ENCODE results near the gene SLC1A2.

Gene SLC1A2

DNA sequence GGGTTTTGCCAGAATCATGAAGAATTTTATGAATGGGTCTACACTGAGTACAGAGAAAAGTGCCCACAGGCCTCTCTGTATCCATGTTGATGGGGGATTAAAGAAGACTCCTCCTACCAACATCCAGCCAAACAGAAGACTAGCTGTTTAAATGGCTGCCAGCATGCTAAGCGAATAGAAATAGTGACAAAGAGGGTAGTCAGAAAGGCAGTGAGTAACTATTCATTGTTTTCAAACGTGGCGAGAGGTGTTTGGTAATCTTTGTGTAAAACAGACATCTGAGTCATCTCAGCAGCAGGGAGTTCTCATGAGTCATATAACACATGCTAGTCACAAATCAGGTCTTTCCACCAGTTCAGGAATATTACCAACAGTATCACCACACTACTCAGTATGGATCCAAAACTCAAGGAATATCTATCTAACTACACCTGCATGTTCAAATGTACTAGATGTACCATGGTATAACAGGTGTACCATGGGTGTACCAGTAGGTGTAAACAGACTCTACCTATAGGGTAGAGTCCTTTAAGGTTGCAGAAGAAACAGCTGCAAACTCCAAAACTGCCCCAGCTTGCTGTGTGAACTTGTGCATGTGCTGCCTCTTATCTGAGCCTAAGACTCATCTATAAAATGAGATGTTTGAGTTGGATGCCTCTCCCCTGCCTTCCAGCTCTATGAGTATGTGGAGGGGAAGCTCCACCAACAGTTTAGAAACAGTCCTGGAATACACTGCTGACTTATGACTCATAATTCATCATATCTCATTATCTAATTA is 82.0 kb downstream of the SLC1A2 start:
- TF ChIP-seq, protein P1, sequence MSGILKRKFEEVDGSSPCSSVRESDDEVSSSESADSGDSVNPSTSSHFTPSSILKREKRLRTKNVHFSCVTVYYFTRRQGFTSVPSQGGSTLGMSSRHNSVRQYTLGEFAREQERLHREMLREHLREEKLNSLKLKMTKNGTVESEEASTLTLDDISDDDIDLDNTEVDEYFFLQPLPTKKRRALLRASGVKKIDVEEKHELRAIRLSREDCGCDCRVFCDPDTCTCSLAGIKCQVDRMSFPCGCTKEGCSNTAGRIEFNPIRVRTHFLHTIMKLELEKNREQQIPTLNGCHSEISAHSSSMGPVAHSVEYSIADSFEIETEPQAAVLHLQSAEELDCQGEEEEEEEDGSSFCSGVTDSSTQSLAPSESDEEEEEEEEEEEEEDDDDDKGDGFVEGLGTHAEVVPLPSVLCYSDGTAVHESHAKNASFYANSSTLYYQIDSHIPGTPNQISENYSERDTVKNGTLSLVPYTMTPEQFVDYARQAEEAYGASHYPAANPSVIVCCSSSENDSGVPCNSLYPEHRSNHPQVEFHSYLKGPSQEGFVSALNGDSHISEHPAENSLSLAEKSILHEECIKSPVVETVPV (CRISPR knock-in tag; IDR thresholded peaks at IDR 0.05), result no peak
- TF ChIP-seq PPARA (CRISPR knock-in tag; IDR thresholded peaks at IDR 0.05; ENCODE audit: borderline replicate concordance), result no peak
- TF ChIP-seq CSDC2 (CRISPR knock-in tag; IDR thresholded peaks at IDR 0.05), result no peak
- no peak for TF ChIP-seq ZNF8 (CRISPR knock-in tag; IDR thresholded peaks at IDR 0.05)
- no peak for TF ChIP-seq ZFP3 (CRISPR knock-in tag; IDR thresholded peaks at IDR 0.05)
- no peak for TF ChIP-seq ZNF70 (CRISPR knock-in tag; IDR thresholded peaks at IDR 0.05)
- peak; percentile 82 for ATAC-seq

DNA sequence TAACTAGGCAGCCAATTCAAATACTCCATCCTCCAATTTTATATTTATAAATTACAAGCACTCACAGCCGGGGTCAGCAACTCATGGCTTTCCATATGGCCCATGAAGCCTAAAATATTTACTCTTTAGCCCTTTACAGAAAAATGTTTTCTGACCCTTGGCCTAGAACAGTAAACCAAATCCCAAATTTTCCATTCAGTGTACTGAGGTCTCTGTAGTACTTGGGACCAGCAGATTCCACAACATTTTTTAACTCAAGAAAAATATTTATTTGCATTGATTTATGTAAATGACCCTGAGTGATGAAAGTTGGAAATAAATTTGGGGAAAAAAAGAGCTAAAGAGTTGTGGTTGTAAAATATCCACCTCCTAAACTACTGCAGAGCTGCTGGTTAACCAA is 82.6 kb downstream of the SLC1A2 start:
- no peak for TF ChIP-seq ZC3H10 (CRISPR knock-in tag; IDR thresholded peaks at IDR 0.05)
- no peak for TF ChIP-seq ZFP30 (CRISPR knock-in tag; IDR thresholded peaks at IDR 0.05)
- TF ChIP-seq ZFP3 (CRISPR knock-in tag; IDR thresholded peaks at IDR 0.05), result no peak
- no peak for TF ChIP-seq ESRRG (CRISPR knock-in tag; IDR thresholded peaks at IDR 0.05)
- TF ChIP-seq GLIS3 (CRISPR knock-in tag; IDR thresholded peaks at IDR 0.05), result no peak
- TF ChIP-seq BACH2 (CRISPR knock-in tag; IDR thresholded peaks at IDR 0.05; ENCODE audit: borderline replicate concordance), result no peak
- TF ChIP-seq ZNF565 (CRISPR knock-in tag; conservative IDR thresholded peaks at IDR 0.05; ENCODE audit: low read depth), result no peak
- TF ChIP-seq, protein P2, sequence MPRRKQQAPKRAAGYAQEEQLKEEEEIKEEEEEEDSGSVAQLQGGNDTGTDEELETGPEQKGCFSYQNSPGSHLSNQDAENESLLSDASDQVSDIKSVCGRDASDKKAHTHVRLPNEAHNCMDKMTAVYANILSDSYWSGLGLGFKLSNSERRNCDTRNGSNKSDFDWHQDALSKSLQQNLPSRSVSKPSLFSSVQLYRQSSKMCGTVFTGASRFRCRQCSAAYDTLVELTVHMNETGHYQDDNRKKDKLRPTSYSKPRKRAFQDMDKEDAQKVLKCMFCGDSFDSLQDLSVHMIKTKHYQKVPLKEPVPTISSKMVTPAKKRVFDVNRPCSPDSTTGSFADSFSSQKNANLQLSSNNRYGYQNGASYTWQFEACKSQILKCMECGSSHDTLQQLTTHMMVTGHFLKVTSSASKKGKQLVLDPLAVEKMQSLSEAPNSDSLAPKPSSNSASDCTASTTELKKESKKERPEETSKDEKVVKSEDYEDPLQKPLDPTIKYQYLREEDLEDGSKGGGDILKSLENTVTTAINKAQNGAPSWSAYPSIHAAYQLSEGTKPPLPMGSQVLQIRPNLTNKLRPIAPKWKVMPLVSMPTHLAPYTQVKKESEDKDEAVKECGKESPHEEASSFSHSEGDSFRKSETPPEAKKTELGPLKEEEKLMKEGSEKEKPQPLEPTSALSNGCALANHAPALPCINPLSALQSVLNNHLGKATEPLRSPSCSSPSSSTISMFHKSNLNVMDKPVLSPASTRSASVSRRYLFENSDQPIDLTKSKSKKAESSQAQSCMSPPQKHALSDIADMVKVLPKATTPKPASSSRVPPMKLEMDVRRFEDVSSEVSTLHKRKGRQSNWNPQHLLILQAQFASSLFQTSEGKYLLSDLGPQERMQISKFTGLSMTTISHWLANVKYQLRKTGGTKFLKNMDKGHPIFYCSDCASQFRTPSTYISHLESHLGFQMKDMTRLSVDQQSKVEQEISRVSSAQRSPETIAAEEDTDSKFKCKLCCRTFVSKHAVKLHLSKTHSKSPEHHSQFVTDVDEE (CRISPR knock-in tag; IDR thresholded peaks at IDR 0.05), result no peak
- TF ChIP-seq PPARA (CRISPR knock-in tag; IDR thresholded peaks at IDR 0.05; ENCODE audit: borderline replicate concordance), result no peak
- no peak for TF ChIP-seq RARB (CRISPR knock-in tag; IDR thresholded peaks at IDR 0.05)
- TF ChIP-seq ZNF70 (CRISPR knock-in tag; IDR thresholded peaks at IDR 0.05), result no peak
- no peak for TF ChIP-seq ISL1 (CRISPR knock-in tag; IDR thresholded peaks at IDR 0.05)
- TF ChIP-seq, protein P1 (CRISPR knock-in tag; IDR thresholded peaks at IDR 0.05), result no peak
- TF ChIP-seq, protein P3, sequence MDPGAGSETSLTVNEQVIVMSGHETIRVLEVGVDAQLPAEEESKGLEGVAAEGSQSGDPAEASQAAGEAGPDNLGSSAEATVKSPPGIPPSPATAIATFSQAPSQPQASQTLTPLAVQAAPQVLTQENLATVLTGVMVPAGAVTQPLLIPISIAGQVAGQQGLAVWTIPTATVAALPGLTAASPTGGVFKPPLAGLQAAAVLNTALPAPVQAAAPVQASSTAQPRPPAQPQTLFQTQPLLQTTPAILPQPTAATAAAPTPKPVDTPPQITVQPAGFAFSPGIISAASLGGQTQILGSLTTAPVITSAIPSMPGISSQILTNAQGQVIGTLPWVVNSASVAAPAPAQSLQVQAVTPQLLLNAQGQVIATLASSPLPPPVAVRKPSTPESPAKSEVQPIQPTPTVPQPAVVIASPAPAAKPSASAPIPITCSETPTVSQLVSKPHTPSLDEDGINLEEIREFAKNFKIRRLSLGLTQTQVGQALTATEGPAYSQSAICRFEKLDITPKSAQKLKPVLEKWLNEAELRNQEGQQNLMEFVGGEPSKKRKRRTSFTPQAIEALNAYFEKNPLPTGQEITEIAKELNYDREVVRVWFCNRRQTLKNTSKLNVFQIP (CRISPR knock-in tag; IDR thresholded peaks at IDR 0.05; ENCODE audit: borderline replicate concordance, low read depth), result no peak
- TF ChIP-seq, protein P4, sequence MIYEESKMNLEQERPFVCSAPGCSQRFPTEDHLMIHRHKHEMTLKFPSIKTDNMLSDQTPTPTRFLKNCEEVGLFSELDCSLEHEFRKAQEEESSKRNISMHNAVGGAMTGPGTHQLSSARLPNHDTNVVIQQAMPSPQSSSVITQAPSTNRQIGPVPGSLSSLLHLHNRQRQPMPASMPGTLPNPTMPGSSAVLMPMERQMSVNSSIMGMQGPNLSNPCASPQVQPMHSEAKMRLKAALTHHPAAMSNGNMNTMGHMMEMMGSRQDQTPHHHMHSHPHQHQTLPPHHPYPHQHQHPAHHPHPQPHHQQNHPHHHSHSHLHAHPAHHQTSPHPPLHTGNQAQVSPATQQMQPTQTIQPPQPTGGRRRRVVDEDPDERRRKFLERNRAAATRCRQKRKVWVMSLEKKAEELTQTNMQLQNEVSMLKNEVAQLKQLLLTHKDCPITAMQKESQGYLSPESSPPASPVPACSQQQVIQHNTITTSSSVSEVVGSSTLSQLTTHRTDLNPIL (CRISPR knock-in tag; IDR thresholded peaks at IDR 0.05; ENCODE audit: low read depth), result no peak
- no peak for TF ChIP-seq ZNF8 (CRISPR knock-in tag; IDR thresholded peaks at IDR 0.05)
- TF ChIP-seq CSDC2 (CRISPR knock-in tag; IDR thresholded peaks at IDR 0.05), result no peak
- TF ChIP-seq TCF4 (CRISPR knock-in tag; IDR thresholded peaks at IDR 0.05; ENCODE audit: borderline replicate concordance), result no peak
- TF ChIP-seq SNAI2 (CRISPR knock-in tag; IDR thresholded peaks at IDR 0.05), result no peak
- no peak for ATAC-seq

DNA sequence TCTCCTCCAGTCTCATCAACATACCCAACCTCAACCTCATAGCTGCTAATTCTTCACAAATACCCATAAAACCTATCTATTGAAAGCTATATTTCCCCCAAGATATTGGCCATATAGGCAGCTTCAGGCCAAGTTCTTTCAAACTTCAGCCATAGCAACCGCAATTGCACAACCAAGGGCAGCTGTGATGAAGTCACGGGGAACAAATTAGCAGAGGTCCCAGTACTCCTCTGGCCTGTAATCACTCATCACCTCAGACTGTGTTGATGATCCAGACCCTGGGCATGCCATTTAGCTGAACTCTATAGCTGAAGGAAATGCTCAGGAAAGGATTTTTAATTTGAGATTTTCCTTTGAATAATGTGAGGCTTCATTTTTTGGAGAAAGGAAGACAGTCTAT is 84.1 kb downstream of the SLC1A2 start:
- ATAC-seq, result no peak
- TF ChIP-seq, protein P4 (CRISPR knock-in tag; IDR thresholded peaks at IDR 0.05; ENCODE audit: low read depth), result no peak
- TF ChIP-seq ZNF565 (CRISPR knock-in tag; conservative IDR thresholded peaks at IDR 0.05; ENCODE audit: low read depth), result no peak
- TF ChIP-seq ISL1 (CRISPR knock-in tag; IDR thresholded peaks at IDR 0.05), result no peak
- no peak for TF ChIP-seq PPARA (CRISPR knock-in tag; IDR thresholded peaks at IDR 0.05; ENCODE audit: borderline replicate concordance)
- TF ChIP-seq, protein P3 (CRISPR knock-in tag; IDR thresholded peaks at IDR 0.05; ENCODE audit: borderline replicate concordance, low read depth), result no peak

Measured in SK-N-SH treated with all-trans-retinoic acid at 6 μM for 48 hours (cell line).